HG03571 (cell line): ENCODE results near the gene KRTCAP3.
A peak's percentile ranks its signal among the peaks of the same experiment; 100 is the strongest.

ENCODE experiments used
- ATAC-seq: cut with Tn5 transposase; IDR thresholded peaks from one replicate; pipeline ENCODE4 v1.9.1; 2021; ENCODE audit not compliant: unreplicated experiment

KRTCAP3 gene

GRCh38 chr2:27435628-27436027 is 6.6 kb upstream of the KRTCAP3 start:
- no peak for ATAC-seq

- ATAC-seq = no peak
Measured at GRCh38 chr2:27441226-27441926, 805 bp upstream of the KRTCAP3 start.

- ATAC-seq = no peak
Measured at GRCh38 chr2:27442920-27443282, 720 bp downstream of the KRTCAP3 start.

GRCh38 chr2:27445155-27445554 is 3.0 kb downstream of the KRTCAP3 start:
- no peak for ATAC-seq

GRCh38 chr2:27445615-27446014 is 3.4 kb downstream of the KRTCAP3 start:
- ATAC-seq = no peak

- ATAC-seq = no peak
Measured at GRCh38 chr2:27446057-27446456, 3.9 kb downstream of the KRTCAP3 start.

- ATAC-seq = no peak
Measured at GRCh38 chr2:27448381-27448780, 6.2 kb downstream of the KRTCAP3 start.

GRCh38 chr2:27451095-27451494 is 8.9 kb downstream of the KRTCAP3 start:
- ATAC-seq = no peak

GRCh38 chr2:27453968-27454367 is 11.8 kb downstream of the KRTCAP3 start:
- no peak for ATAC-seq

- no peak for ATAC-seq
Measured at GRCh38 chr2:27461118-27461517, 18.9 kb downstream of the KRTCAP3 start.

- no peak for ATAC-seq
Measured at GRCh38 chr2:27464443-27464842, 22.3 kb downstream of the KRTCAP3 start.

- no peak for ATAC-seq
Measured at GRCh38 chr2:27471961-27472360, 29.8 kb downstream of the KRTCAP3 start.

GRCh38 chr2:27485496-27485895 is 43.3 kb downstream of the KRTCAP3 start:
- no peak for ATAC-seq

- ATAC-seq = no peak
Measured at GRCh38 chr2:27489118-27489497, 46.9 kb downstream of the KRTCAP3 start.

- ATAC-seq = peak; percentile 92
Measured at GRCh38 chr2:27489498-27490397, 47.6 kb downstream of the KRTCAP3 start, which contains the start of gene IFT172. TSS of gene IFT172 (minus strand) at chr2:27489743. CDS start at chr2:27489653, 90 bp downstream.

- no peak for ATAC-seq
Measured at GRCh38 chr2:27492557-27492956, 50.4 kb downstream of the KRTCAP3 start.

- no peak for ATAC-seq
Measured at GRCh38 chr2:27493948-27494283, 51.7 kb downstream of the KRTCAP3 start.
